GM21367 (cell line): ENCODE results near the gene TBCD.

Experiments
- ATAC-seq: cut with Tn5 transposase; IDR thresholded peaks from one replicate; pipeline ENCODE4 v1.9.1; 2021; ENCODE audit not compliant: unreplicated experiment

TBCD gene

GRCh38 chr17:82849076-82849945 is 97.4 kb downstream of the TBCD start:
- no peak for ATAC-seq

- ATAC-seq, result no peak
Observed at GRCh38 chr17:82851381-82851780, 99.5 kb downstream of the TBCD start.

- no peak for ATAC-seq
Observed at GRCh38 chr17:82854226-82854625, 102.4 kb downstream of the TBCD start.

- ATAC-seq, result no peak
Observed at GRCh38 chr17:82856361-82856760, 104.5 kb downstream of the TBCD start.

GRCh38 chr17:82858376-82859126 is 106.7 kb downstream of the TBCD start:
- no peak for ATAC-seq

- no peak for ATAC-seq
Observed at GRCh38 chr17:82859431-82860403, 107.9 kb downstream of the TBCD start.

- ATAC-seq, result no peak
Observed at GRCh38 chr17:82860606-82861392, 108.9 kb downstream of the TBCD start.

- no peak for ATAC-seq
Observed at GRCh38 chr17:82861393-82861775, 109.5 kb downstream of the TBCD start.

GRCh38 chr17:82862191-82862590 is 110.3 kb downstream of the TBCD start:
- no peak for ATAC-seq

- no peak for ATAC-seq
Observed at GRCh38 chr17:82862737-82863382, 111.0 kb downstream of the TBCD start.

- no peak for ATAC-seq
Observed at GRCh38 chr17:82863383-82863940, 111.6 kb downstream of the TBCD start.

GRCh38 chr17:82863941-82864712 is 112.3 kb downstream of the TBCD start:
- ATAC-seq, result peak; percentile 69

- no peak for ATAC-seq
Observed at GRCh38 chr17:82864713-82865248, 112.9 kb downstream of the TBCD start.

- no peak for ATAC-seq
Observed at GRCh38 chr17:82865274-82865673, 113.4 kb downstream of the TBCD start.

GRCh38 chr17:82865774-82866395 is 114.0 kb downstream of the TBCD start:
- no peak for ATAC-seq

- ATAC-seq, result no peak
Observed at GRCh38 chr17:82866590-82867191, 114.8 kb downstream of the TBCD start.

GRCh38 chr17:82867763-82868325 is 116.0 kb downstream of the TBCD start:
- ATAC-seq, result no peak
